ENCODE data around the gene GINM1. TPM values are rescaled to one million over a fixed set of nuclear protein-coding genes. Genes with fewer than 3 reads are reported as not detected.
A peak's percentile ranks its signal among the peaks of the same experiment; 100 is the strongest.

Gene GINM1
- total and polyA plus RNA-seq, 9 of the 15 experiments (the other 6 are each of a cell fraction or from before 2014, with no cell fraction given): 5.0 to 19.3 (median 14.2) TPM

GRCh38 chr6:149544646-149545257 lies 21.4 kb upstream of the GINM1 start:
- intact Hi-C loops (cut with micrococcal nuclease): loop anchor here (2.0 to 5.0 kb wide), 2 partner anchors 104 to 173 kb away; partner anchors contain the start of genes KATNA1 and LATS1
- peak overlapping the region; percentile 100 for H3K4me2 ChIP-seq (ENCODE audit: insufficient read depth, low read length)
- H3K9ac ChIP-seq (ENCODE audit: insufficient read depth in 1 of 2, low read depth in 2 of 2, low read length in 2 of 2): peak overlapping the region; percentile 96 to 98
- H3K79me2 ChIP-seq (ENCODE audit: control insufficient read depth, insufficient read depth, low read length): peaks cover 51% of the 10 kb centered on the region
- DNase-seq (ENCODE audit: extremely low read depth in 1 of 4, low spot score in 3 of 4) (no peak), ATAC-seq (peak; percentile 48), FAIRE-seq (no peak)
- CTCF ChIA-PET (ENCODE audit: low intra/inter-chr PET ratio): no interaction called here
- in situ Hi-C loops (cut with MboI): no loop called here
- H3K27ac ChIP-seq (ENCODE audit: extremely low read depth, low read depth, low read length): peak overlapping the region; percentile 94
- no peaks in the 10 kb centered on the region for H3K27me3 ChIP-seq (ENCODE audit: control insufficient read depth in 2 of 2, insufficient read depth in 2 of 2, low read length in 2 of 2)
- H3K9me3 ChIP-seq (replicated peaks; ENCODE audit: control insufficient read depth, insufficient read depth, low read depth, low read length): no peaks in the 10 kb centered on the region; the same call in 1 of the 2 replicates
- H3K4me1 ChIP-seq (replicated peaks in 1 of 2; ENCODE audit: control insufficient read depth in 2 of 2, insufficient read depth in 2 of 2, low read length in 2 of 2): peaks cover 13 to 14% of the 10 kb centered on the region in 2 experiments; a peak in 4 of 5 replicates
- POLR2A ChIA-PET: interaction anchor here (0.5 to 4.4 kb wide), 16 partner anchors 8 to 321 kb away, joined by 3 to 34 read pairs (median 4); partner anchors contain the start of gene GINM1
- peak overlapping the region; percentile 95; the same call in 1 of the 2 replicates for H2AFZ ChIP-seq (ENCODE audit: low read depth, low read length)
- WGBS (ENCODE audit: insufficient coverage, low coverage, missing lambda C conversion rate): 2% methylated on average over 12 of the region's 12 CpGs
- H3K4me3 ChIP-seq: peak overlapping the region; percentile 97
- H3K9me1 ChIP-seq (ENCODE audit: control insufficient read depth, insufficient read depth, low read length): no peaks in the 10 kb centered on the region
- peaks cover 22% of the 10 kb centered on the region; the same call in 2 of the 3 replicates for H3K36me3 ChIP-seq (ENCODE audit: control insufficient read depth, insufficient read depth, low read length)
- BruUV-seq (replicated peaks): no TSS peak
- H4K20me1 ChIP-seq (replicated peaks; ENCODE audit: control insufficient read depth, insufficient read depth, low read length): peaks cover 13% of the 10 kb centered on the region
- TF ChIP-seq HDAC1 (IDR thresholded peaks at IDR 0.05): peak in 1 of 2 experiments; percentile 20; a peak in 1 of 4 replicates
- no peak for TF ChIP-seq ZBTB9 (CRISPR knock-in tag; IDR thresholded peaks at IDR 0.05)
- TF ChIP-seq THRA (IDR thresholded peaks at IDR 0.05): no peak
- TF ChIP-seq TRIM25 (IDR thresholded peaks at IDR 0.05; ENCODE audit: borderline replicate concordance): peak; percentile 79; the same call in 1 of the 2 replicates
- TF ChIP-seq NKRF (IDR thresholded peaks at IDR 0.05; ENCODE audit: borderline replicate concordance): peak; percentile 56; the same call in 1 of the 2 replicates
- TF ChIP-seq TEAD1 (CRISPR knock-in tag; IDR thresholded peaks at IDR 0.05): 0 out of 4 replicates have a peak, but pooled peaks of 1 of the 2 experiments have one; percentile 7
- no peak for TF ChIP-seq CLOCK (CRISPR knock-in tag; IDR thresholded peaks at IDR 0.05; ENCODE audit: borderline replicate concordance)
- TF ChIP-seq RUNX1 (IDR thresholded peaks at IDR 0.05; ENCODE audit: low read depth): no peak
- no peak for TF ChIP-seq SP1 (CRISPR knock-in tag; IDR thresholded peaks at IDR 0.05)

Data from K562 (cell line).